ENCODE results near the gene DLGAP4. TPM values are rescaled to one million over a fixed set of nuclear protein-coding genes. Genes with fewer than 3 reads are reported as not detected.

Gene DLGAP4
- polyA plus RNA-seq, 1 of the 3 experiments (the other 2 are of a cell fraction): 31.2 TPM

GRCh38 chr20:36272547-36273220 is 33.5 kb upstream of the DLGAP4 start (continued):
- TF ChIP-seq EZH2phosphoT487 (IDR thresholded peaks at IDR 0.05; ENCODE audit: borderline replicate concordance, low read depth) (no peak), RFX5 (IDR thresholded peaks at IDR 0.05; ENCODE audit: low read length) (no peak), SIN3A (IDR thresholded peaks at IDR 0.05; ENCODE audit: borderline replicate concordance, low read depth, low read length) (no peak)

GRCh38 chr20:36273414-36274180 is 32.5 kb upstream of the DLGAP4 start:
- TF ChIP-seq RAD21 (IDR thresholded peaks at IDR 0.05; ENCODE audit: low read length) (peak; percentile 61), CTCF (IDR thresholded peaks at IDR 0.05) (peak; percentile 43), SMC3 (IDR thresholded peaks at IDR 0.05; ENCODE audit: low read depth, low read length) (peak; percentile 59), RFX5 (IDR thresholded peaks at IDR 0.05; ENCODE audit: low read length) (no peak)
- POLR2A ChIA-PET: no interaction called here

GRCh38 chr20:36274181-36274841 is 31.8 kb upstream of the DLGAP4 start:
- WGBS (ENCODE audit: low lambda C conversion rate): 47% methylated on average over 17 of the region's 20 CpGs
- no peaks in the 10 kb centered on the region for H4K20me1 ChIP-seq (ENCODE audit: insufficient read depth)
- POLR2A ChIA-PET: no interaction called here
- H3K4me3 ChIP-seq (ENCODE audit: low read depth in 2 of 2, low read length in 1 of 2): no peak overlapping the region
- no peak overlapping the region for H3K4me2 ChIP-seq
- peak; percentile 56 for DNase-seq
- H3K79me2 ChIP-seq (ENCODE audit: insufficient read depth): no peaks in the 10 kb centered on the region
- CTCF ChIA-PET: interaction anchor here (0.8 to 11.3 kb wide), 10 partner anchors 9 to 175 kb away, joined by 3 to 94 read pairs (median 4); no protein-coding TSS in a partner anchor
- no peaks in the 10 kb centered on the region; the same call in none of the 2 replicates for H3K27me3 ChIP-seq (ENCODE audit: insufficient read depth)
- H3F3A ChIP-seq (replicated peaks; ENCODE audit: insufficient read depth): no peaks in the 10 kb centered on the region
- no peak overlapping the region for H3K27ac ChIP-seq (ENCODE audit: low read depth in 2 of 2, low read length in 1 of 2)
- no peaks in the 10 kb centered on the region for H3K36me3 ChIP-seq (replicated peaks in 1 of 2; ENCODE audit: control insufficient read depth in 1 of 2, insufficient read depth in 2 of 2, low read length in 1 of 2)
- H3K9ac ChIP-seq: no peak overlapping the region
- no peak overlapping the region for H2AFZ ChIP-seq (ENCODE audit: low read depth)
- peaks cover 0 to 12% of the 10 kb centered on the region in 2 experiments; a peak in 1 of 4 replicates for H3K4me1 ChIP-seq (ENCODE audit: control insufficient read depth in 1 of 2, insufficient read depth in 2 of 2, low read depth in 1 of 2, low read length in 1 of 2)
- H3K9me2 ChIP-seq: no peaks in the 10 kb centered on the region
- no peaks in the 10 kb centered on the region for H3K9me3 ChIP-seq
- TF ChIP-seq RXRA (IDR thresholded peaks at IDR 0.05; ENCODE audit: borderline replicate concordance, low read depth) (no peak), FOXM1 (IDR thresholded peaks at IDR 0.05; ENCODE audit: low read depth) (no peak), REST (IDR thresholded peaks at IDR 0.05; ENCODE audit: low read depth, low read length) (no peak), ZBTB33 (IDR thresholded peaks at IDR 0.05; ENCODE audit: borderline replicate concordance, low read depth) (no peak), PBX3 (IDR thresholded peaks at IDR 0.05) (no peak), JUND (IDR thresholded peaks at IDR 0.05) (no peak), POLR2AphosphoS5 (IDR thresholded peaks at IDR 0.05; ENCODE audit: low read depth, low read length) (no peak)

More at GRCh38 chr20:36273414-36274180, 32.5 kb upstream of the DLGAP4 start:
- Histone ChIP-seq H3K36me3 (replicated peaks in 1 of 2; ENCODE audit: control insufficient read depth in 1 of 2, insufficient read depth in 2 of 2, low read length in 1 of 2) (no peaks in the 10 kb centered on the region), H3F3A (replicated peaks; ENCODE audit: insufficient read depth) (no peaks in the 10 kb centered on the region), H3K9ac (no peak overlapping the region), H3K79me2 (ENCODE audit: insufficient read depth) (no peaks in the 10 kb centered on the region), H3K4me3 (ENCODE audit: low read depth in 2 of 2, low read length in 1 of 2) (no peak overlapping the region), H3K4me2 (no peak overlapping the region), H3K9me3 (no peaks in the 10 kb centered on the region), H3K27ac (ENCODE audit: low read depth in 2 of 2, low read length in 1 of 2) (no peak overlapping the region), H2AFZ (ENCODE audit: low read depth) (no peak overlapping the region), H4K20me1 (ENCODE audit: insufficient read depth) (no peaks in the 10 kb centered on the region), H3K4me1 (ENCODE audit: control insufficient read depth in 1 of 2, insufficient read depth in 2 of 2, low read depth in 1 of 2, low read length in 1 of 2) (peaks cover 0 to 15% of the 10 kb centered on the region in 2 experiments; a peak in 1 of 4 replicates), H3K27me3 (ENCODE audit: insufficient read depth) (no peaks in the 10 kb centered on the region; the same call in 1 of the 2 replicates), H3K9me2 (no peaks in the 10 kb centered on the region)
- peak; percentile 51 for DNase-seq
- WGBS (ENCODE audit: low lambda C conversion rate): 54% methylated on average over 8 of the region's 12 CpGs
- CTCF ChIA-PET: interaction anchor here (0.8 to 11.3 kb wide), 13 partner anchors 9 to 175 kb away, joined by 3 to 94 read pairs (median 4); no protein-coding TSS in a partner anchor

Measured in SK-N-SH (cell line).